GM12878 (cell line): ENCODE results near the gene ANO2. TPM values are rescaled to one million over a fixed set of nuclear protein-coding genes. Genes with fewer than 3 reads are reported as not detected.

Experiments used
- ATAC-seq: fragments of 200-7000 bp; cut with Tn5 transposase; 3 replicates; pipeline ENCODE4 v1.9.1; 2020; ENCODE audit warnings: mild to moderate bottlenecking, moderate library complexity
- BruUV-seq: library from RNA; stranded (reverse); fragments of 400-500 nt; replicated peaks from 2 replicates; lab custom pipeline; 2021; lab: Mats Ljungman, UMichigan
- CTCF ChIA-PET: fragments of 300-600 bp; sonication (Branson Sonifier 250); formaldehyde crosslinking; extraction: SDS; loops from one replicate; lab custom pipeline; 2021; ENCODE audit warnings: inconsistent platforms; lab: Yijun Ruan, JAX
- POLR2A ChIA-PET: fragments of 350-600 bp; formaldehyde crosslinking; extraction: SDS; loops from one replicate; lab custom pipeline; 2021; ENCODE audit warnings: inconsistent platforms; lab: Charles Lee
- RAD21 ChIA-PET: fragments of 300-600 bp; sonication (Branson Sonifier 250); formaldehyde crosslinking; loops from one replicate; lab custom pipeline; 2023; ENCODE audit warnings: antibody characterized with exemption; ENCODE audit not compliant: unreplicated experiment; lab: Charles Lee
- SMC1A ChIA-PET: fragments of 300-600 bp; sonication (Branson Sonifier 250); formaldehyde crosslinking; loops from one replicate; lab custom pipeline; 2023; ENCODE audit not compliant: unreplicated experiment, uncharacterized antibody; lab: Charles Lee
- DNase-seq: peaks from one replicate; pipeline ENCODE4 v3.0.0-alpha.2; 2011; ENCODE audit warnings: low read depth, low spot score
- FAIRE-seq: peaks from 3 replicates; lab custom pipeline; 2011; peaks lifted over from hg19 to GRCh38; lab: Jason Lieb, UNC
- H2AFZ ChIP-seq: 2 replicates; pipeline ENCODE4 v1.6.0; 2011; ENCODE audit warnings: low read depth, low read length, control low read depth; ENCODE audit not compliant: control insufficient read depth
- H3K27ac ChIP-seq: 2 replicates; pipeline ENCODE4 v1.5.1; 2011; ENCODE audit warnings: control low read depth; ENCODE audit not compliant: control insufficient read depth, insufficient read depth
- H3K27me3 ChIP-seq, 2 experiments: replicated peaks in 1 of 2; 2 replicates each; pipeline versions ENCODE4 v1.6.0 to v1.6.1; 2011; ENCODE audit warnings: low read length in 1 of 2; ENCODE audit not compliant: control insufficient read depth in 2 of 2, insufficient read depth in 2 of 2
- H3K36me3 ChIP-seq, 2 experiments: 2 replicates each; pipeline ENCODE4 v1.5.1; 2011; ENCODE audit warnings: low read length in 1 of 2; ENCODE audit not compliant: control insufficient read depth in 2 of 2, insufficient read depth in 2 of 2
- H3K4me1 ChIP-seq: 2 replicates; pipeline ENCODE4 v1.6.1; 2011; ENCODE audit warnings: mild to moderate bottlenecking, low read length, moderate library complexity, mixed read lengths; ENCODE audit not compliant: control insufficient read depth, insufficient read depth
- H3K4me2 ChIP-seq: 2 replicates; pipeline ENCODE4 v1.6.0; 2011; ENCODE audit warnings: control low read depth; ENCODE audit not compliant: control insufficient read depth, insufficient read depth
- H3K4me3 ChIP-seq: fragments of 200-600 bp; sonication (generic); 2 replicates; pipeline ENCODE4 v1.5.1; 2016
- H3K79me2 ChIP-seq: 2 replicates; pipeline ENCODE4 v1.6.0; 2011; ENCODE audit warnings: low read length; ENCODE audit not compliant: control insufficient read depth, insufficient read depth
- H3K9ac ChIP-seq: 2 replicates; pipeline ENCODE4 v1.8.0; 2011; ENCODE audit warnings: low read length, control low read depth, mixed read lengths; ENCODE audit not compliant: control insufficient read depth, insufficient read depth
- H3K9me3 ChIP-seq: replicated peaks from 3 replicates; pipeline ENCODE4 v1.5.1; 2011; ENCODE audit warnings: mild to moderate bottlenecking, low read length; ENCODE audit not compliant: control insufficient read depth, insufficient read depth
- H4K20me1 ChIP-seq: 2 replicates; pipeline ENCODE4 v1.6.0; 2011; ENCODE audit not compliant: control insufficient read depth, insufficient read depth
- CHD4 ChIP-seq: fragments of 200-600 bp; sonication (generic); IDR thresholded peaks from 2 replicates; pipeline ENCODE4 v1.6.1; 2016; ENCODE audit warnings: mild to moderate bottlenecking
- GATAD2B ChIP-seq: fragments of 450-650 bp; conservative IDR thresholded peaks from 2 replicates; pipeline ENCODE4 v1.6.1; 2017; ENCODE audit warnings: low read depth, mild to moderate bottlenecking, moderate library complexity
- SIN3A ChIP-seq: IDR thresholded peaks from 2 replicates; pipeline ENCODE4 v1.6.1; 2012; ENCODE audit warnings: low read depth, low read length, improper control_type of control experiment
- SIX5 ChIP-seq: IDR thresholded peaks from 2 replicates; pipeline ENCODE4 v1.6.1; 2011; ENCODE audit warnings: mild to moderate bottlenecking, low read depth, low read length, moderate library complexity; ENCODE audit not compliant: severe bottlenecking
- WGBS: methylation state at CpG from one replicate; pipeline ENCODE4 v1.1.6; 2016; ENCODE audit warnings: low lambda C conversion rate; ENCODE audit not compliant: insufficient replicate concordance, insufficient coverage; ENCODE audit errors: missing lambda C conversion rate; 5-methylcytosine and 5-hydroxymethylcytosine counted together
- in situ Hi-C: fragments of 300-500 bp; cut with MboI; formaldehyde crosslinking; loops from 9 replicates; pipeline ENCODE4 v1.14.3; 2018; ENCODE audit warnings: mixed read lengths
- intact Hi-C: fragments of 100-400 bp; cut with micrococcal nuclease; formaldehyde crosslinking; loops from one replicate; pipeline ENCODE4 v1.14.2; 2022; ENCODE audit not compliant: unreplicated experiment
- polyA plus RNA-seq, 11 experiments: library from polyadenylated mRNA; depleted of rRNA in 4 of 11; unstranded in 6 of 11; stranded (reverse) in 5 of 11; fragments of >200 nt; fragmentation: Nextera tagmentation in 4 of 11; fragmentation: Illumina TruSeq in 1 of 11; extraction: Ambion mirVana in 4 of 11; extraction: Trizol in 1 of 11; gene quantifications; 1 replicate in 1 of 11; 2 replicates in 10 of 11; pipeline versions ENCODE4 v1.2.1 to v1.2.3, GENCODE V29; 2011 to 2016; ENCODE audit warnings: inconsistent platforms in 2 of 11, missing spikeins in 2 of 11, low read depth in 1 of 11
- total RNA-seq, 4 experiments: library from RNA; depleted of rRNA in 3 of 4; stranded (reverse); fragments of >200 nt in 3 of 4; fragmentation: Illumina TruSeq in 1 of 4; extraction: Trizol in 1 of 4; gene quantifications; 2 replicates each; pipeline versions ENCODE4 v1.2.1 to v1.2.3, GENCODE V29; 2013 to 2021
- TF ChIP-seq, protein P1 (sequence below): IDR thresholded peaks from 2 replicates; pipeline ENCODE4 v1.6.1; 2012; ENCODE audit warnings: improper control_type of control experiment, low read depth, low read length; ENCODE audit not compliant: insufficient replicate concordance
- TF ChIP-seq, protein P2 (sequence below), 3 experiments: IDR thresholded peaks in 2 of 3; conservative IDR thresholded peaks in 1 of 3; 2 replicates each; pipeline ENCODE4 v1.5.1; 2011; ENCODE audit warnings: low read depth in 3 of 3, low read length in 3 of 3, mild to moderate bottlenecking in 3 of 3, control low read depth in 2 of 3, moderate library complexity in 2 of 3, inconsistent platforms in 1 of 3, mixed read lengths in 1 of 3; ENCODE audit not compliant: control insufficient read depth in 2 of 3, insufficient read depth in 1 of 3; ENCODE audit errors: extremely low read depth in 1 of 3
- TF ChIP-seq, protein P3 (sequence below): fragments of 450-650 bp; IDR thresholded peaks from 2 replicates; pipeline ENCODE4 v1.6.1; 2016; ENCODE audit warnings: mild to moderate bottlenecking
- TF ChIP-seq, protein P4 (sequence below): fragments of 150-350 bp; IDR thresholded peaks from 2 replicates; pipeline ENCODE4 v1.6.1; 2014; ENCODE audit warnings: mild to moderate bottlenecking, low read depth, low read length

Gene ANO2
- total and polyA plus RNA-seq, 10 of the 15 experiments (the other 5 are each of a cell fraction or from before 2014, with no cell fraction given), result not detected

DNA sequence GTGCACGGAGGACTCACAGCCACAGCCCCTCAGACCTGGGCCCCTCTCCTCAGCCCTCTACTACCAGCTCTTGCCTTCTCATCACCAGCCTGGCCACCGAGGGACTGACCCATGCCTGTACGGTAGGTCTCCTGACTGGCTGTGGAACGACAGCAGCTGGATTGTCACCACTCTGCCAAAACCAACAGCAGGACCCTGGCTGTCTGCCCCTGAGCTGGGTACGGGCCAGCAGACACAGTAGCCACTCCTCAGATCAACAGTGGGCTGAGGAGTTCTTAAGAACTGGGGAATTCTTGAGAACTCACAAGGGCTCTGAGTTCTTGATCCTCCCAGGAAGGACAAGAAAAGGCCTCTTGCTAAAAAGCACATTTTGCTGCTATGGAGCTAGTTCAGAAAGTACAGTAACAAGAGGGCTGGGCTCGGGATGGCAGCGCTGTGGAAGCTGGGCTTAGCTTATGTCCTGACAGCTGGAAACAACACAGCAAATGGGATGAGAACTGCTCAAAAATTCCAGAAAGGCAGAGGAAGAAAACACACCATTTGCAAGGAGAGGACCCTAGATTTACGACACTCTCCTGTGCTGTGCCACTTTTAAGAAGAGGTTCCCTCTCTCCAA is 176.4 kb downstream of the ANO2 start:
- DNase-seq (no peak), FAIRE-seq (no peak), ATAC-seq (no peak)
- Histone ChIP-seq H3K36me3 (no peaks in the 10 kb centered on the region), H3K4me2 (no peak overlapping the region), H2AFZ (no peak overlapping the region), H3K79me2 (no peaks in the 10 kb centered on the region), H3K4me1 (no peaks in the 10 kb centered on the region), H4K20me1 (no peaks in the 10 kb centered on the region), H3K9me3 (no peaks in the 10 kb centered on the region), H3K9ac (no peak overlapping the region), H3K27ac (no peak overlapping the region), H3K4me3 (no peak overlapping the region), H3K27me3 (peaks cover 0 to 3% of the 10 kb centered on the region in 2 experiments; a peak in 2 of 4 replicates)
- BruUV-seq, result no TSS peak
- intact Hi-C loops (no loop called here), in situ Hi-C loops (no loop called here)
- ChIA-PET SMC1A (no interaction called here), RAD21 (no interaction called here), CTCF (interaction anchor here (0.6 to 1.0 kb wide), 2 partner anchors 23 to 455 kb away, joined by 3 read pairs; no protein-coding TSS in a partner anchor), POLR2A (no interaction called here)
- TF ChIP-seq CHD4 (no peak), GATAD2B (no peak), SIN3A (no peak), SIX5 (no peak)
- TF ChIP-seq, protein P1, sequence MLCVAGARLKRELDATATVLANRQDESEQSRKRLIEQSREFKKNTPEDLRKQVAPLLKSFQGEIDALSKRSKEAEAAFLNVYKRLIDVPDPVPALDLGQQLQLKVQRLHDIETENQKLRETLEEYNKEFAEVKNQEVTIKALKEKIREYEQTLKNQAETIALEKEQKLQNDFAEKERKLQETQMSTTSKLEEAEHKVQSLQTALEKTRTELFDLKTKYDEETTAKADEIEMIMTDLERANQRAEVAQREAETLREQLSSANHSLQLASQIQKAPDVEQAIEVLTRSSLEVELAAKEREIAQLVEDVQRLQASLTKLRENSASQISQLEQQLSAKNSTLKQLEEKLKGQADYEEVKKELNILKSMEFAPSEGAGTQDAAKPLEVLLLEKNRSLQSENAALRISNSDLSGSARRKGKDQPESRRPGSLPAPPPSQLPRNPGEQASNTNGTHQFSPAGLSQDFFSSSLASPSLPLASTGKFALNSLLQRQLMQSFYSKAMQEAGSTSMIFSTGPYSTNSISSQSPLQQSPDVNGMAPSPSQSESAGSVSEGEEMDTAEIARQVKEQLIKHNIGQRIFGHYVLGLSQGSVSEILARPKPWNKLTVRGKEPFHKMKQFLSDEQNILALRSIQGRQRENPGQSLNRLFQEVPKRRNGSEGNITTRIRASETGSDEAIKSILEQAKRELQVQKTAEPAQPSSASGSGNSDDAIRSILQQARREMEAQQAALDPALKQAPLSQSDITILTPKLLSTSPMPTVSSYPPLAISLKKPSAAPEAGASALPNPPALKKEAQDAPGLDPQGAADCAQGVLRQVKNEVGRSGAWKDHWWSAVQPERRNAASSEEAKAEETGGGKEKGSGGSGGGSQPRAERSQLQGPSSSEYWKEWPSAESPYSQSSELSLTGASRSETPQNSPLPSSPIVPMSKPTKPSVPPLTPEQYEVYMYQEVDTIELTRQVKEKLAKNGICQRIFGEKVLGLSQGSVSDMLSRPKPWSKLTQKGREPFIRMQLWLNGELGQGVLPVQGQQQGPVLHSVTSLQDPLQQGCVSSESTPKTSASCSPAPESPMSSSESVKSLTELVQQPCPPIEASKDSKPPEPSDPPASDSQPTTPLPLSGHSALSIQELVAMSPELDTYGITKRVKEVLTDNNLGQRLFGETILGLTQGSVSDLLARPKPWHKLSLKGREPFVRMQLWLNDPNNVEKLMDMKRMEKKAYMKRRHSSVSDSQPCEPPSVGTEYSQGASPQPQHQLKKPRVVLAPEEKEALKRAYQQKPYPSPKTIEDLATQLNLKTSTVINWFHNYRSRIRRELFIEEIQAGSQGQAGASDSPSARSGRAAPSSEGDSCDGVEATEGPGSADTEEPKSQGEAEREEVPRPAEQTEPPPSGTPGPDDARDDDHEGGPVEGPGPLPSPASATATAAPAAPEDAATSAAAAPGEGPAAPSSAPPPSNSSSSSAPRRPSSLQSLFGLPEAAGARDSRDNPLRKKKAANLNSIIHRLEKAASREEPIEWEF, result no peak
- TF ChIP-seq, protein P2, sequence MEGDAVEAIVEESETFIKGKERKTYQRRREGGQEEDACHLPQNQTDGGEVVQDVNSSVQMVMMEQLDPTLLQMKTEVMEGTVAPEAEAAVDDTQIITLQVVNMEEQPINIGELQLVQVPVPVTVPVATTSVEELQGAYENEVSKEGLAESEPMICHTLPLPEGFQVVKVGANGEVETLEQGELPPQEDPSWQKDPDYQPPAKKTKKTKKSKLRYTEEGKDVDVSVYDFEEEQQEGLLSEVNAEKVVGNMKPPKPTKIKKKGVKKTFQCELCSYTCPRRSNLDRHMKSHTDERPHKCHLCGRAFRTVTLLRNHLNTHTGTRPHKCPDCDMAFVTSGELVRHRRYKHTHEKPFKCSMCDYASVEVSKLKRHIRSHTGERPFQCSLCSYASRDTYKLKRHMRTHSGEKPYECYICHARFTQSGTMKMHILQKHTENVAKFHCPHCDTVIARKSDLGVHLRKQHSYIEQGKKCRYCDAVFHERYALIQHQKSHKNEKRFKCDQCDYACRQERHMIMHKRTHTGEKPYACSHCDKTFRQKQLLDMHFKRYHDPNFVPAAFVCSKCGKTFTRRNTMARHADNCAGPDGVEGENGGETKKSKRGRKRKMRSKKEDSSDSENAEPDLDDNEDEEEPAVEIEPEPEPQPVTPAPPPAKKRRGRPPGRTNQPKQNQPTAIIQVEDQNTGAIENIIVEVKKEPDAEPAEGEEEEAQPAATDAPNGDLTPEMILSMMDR (IDR thresholded peaks at IDR 0.05 in 2 of 3, conservative IDR thresholded peaks at IDR 0.05 in 1 of 3; ENCODE audit: control insufficient read depth in 2 of 3, extremely low read depth in 1 of 3, insufficient read depth in 1 of 3, low read depth in 3 of 3, low read length in 3 of 3), result no peak
- TF ChIP-seq, protein P3, sequence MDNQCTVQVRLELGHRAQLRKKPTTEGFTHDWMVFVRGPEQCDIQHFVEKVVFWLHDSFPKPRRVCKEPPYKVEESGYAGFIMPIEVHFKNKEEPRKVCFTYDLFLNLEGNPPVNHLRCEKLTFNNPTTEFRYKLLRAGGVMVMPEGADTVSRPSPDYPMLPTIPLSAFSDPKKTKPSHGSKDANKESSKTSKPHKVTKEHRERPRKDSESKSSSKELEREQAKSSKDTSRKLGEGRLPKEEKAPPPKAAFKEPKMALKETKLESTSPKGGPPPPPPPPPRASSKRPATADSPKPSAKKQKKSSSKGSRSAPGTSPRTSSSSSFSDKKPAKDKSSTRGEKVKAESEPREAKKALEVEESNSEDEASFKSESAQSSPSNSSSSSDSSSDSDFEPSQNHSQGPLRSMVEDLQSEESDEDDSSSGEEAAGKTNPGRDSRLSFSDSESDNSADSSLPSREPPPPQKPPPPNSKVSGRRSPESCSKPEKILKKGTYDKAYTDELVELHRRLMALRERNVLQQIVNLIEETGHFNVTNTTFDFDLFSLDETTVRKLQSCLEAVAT, result no peak
- TF ChIP-seq, protein P4, sequence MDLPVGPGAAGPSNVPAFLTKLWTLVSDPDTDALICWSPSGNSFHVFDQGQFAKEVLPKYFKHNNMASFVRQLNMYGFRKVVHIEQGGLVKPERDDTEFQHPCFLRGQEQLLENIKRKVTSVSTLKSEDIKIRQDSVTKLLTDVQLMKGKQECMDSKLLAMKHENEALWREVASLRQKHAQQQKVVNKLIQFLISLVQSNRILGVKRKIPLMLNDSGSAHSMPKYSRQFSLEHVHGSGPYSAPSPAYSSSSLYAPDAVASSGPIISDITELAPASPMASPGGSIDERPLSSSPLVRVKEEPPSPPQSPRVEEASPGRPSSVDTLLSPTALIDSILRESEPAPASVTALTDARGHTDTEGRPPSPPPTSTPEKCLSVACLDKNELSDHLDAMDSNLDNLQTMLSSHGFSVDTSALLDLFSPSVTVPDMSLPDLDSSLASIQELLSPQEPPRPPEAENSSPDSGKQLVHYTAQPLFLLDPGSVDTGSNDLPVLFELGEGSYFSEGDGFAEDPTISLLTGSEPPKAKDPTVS, result no peak
- 15% methylated on average over 8 of the region's 8 CpGs for WGBS
